Neural cell (in vitro differentiated cells): ENCODE measurements around the gene ARID3A.

Experiments
- EP300 ChIP-seq: fragments of 450-650 bp; conservative IDR thresholded peaks from 2 replicates; pipeline ENCODE4 v1.6.1; 2014; ENCODE audit warnings: antibody characterized with exemption, mild to moderate bottlenecking, moderate library complexity; ENCODE audit not compliant: poor library complexity, severe bottlenecking
- EZH2 ChIP-seq: fragments of 200-600, 300-800 bp; shearing (Covaris generic), sonication (generic); IDR thresholded peaks from 2 replicates; pipeline ENCODE4 v1.6.1; 2014; ENCODE audit warnings: antibody characterized with exemption, low read length, borderline replicate concordance, mild to moderate bottlenecking; ENCODE audit not compliant: insufficient read depth, poor library complexity, severe bottlenecking
- POLR2AphosphoS5 ChIP-seq: IDR thresholded peaks from 2 replicates; pipeline ENCODE4 v1.6.1; 2012
- TF ChIP-seq, protein P1 (sequence below): fragments of 450-650 bp; IDR thresholded peaks from 2 replicates; pipeline ENCODE4 v1.5.1; 2014; ENCODE audit warnings: antibody characterized with exemption, mild to moderate bottlenecking, moderate library complexity; ENCODE audit not compliant: poor library complexity, severe bottlenecking
- TF ChIP-seq, protein P2 (sequence below): IDR thresholded peaks from 2 replicates; pipeline ENCODE4 v1.6.1; 2012; ENCODE audit warnings: borderline replicate concordance

DNA sequence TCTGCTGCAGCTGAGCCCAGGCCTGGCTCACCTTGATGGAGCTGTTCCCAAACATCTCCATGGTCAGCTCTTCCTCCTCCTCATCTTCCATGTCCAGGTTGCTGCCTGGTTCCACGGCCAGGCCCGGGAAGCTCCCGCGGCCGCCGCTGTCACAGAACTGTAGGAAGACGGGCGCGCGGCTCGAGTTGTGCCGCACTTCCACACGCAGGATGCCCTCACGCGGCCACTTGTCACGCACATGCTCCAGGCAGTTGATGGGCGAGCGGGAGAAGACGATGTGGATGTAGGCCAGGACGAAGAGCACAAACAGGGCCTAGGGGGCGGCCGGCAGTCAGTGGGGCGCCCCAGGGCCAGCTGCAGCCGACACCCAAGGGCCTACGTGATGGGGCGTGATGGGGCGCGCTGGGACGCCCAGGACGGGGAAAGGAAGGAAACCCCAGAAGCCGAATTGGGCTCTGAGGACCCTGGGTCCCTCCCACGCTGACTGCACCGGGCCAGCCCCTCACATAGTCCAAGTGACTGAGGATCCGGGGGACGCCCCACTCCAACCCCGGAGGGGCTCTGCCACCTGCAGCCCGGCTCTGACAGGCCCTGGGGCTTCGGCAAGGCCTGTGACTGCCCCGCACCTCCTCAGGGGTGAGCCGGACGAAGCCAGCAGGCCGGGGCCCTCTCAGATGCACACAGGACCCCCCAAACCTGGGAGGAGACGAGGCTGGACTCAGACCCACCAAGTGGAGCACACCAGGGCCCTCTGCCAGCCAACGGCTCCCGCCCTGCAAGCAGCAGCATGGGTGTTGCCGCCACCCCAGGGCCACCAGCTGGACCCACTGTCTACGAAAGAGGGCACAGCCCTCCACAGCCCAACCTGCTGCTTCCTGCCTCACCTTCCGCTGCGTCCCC lies 88.6 kb downstream of the ARID3A start:
- TF ChIP-seq, protein P1, sequence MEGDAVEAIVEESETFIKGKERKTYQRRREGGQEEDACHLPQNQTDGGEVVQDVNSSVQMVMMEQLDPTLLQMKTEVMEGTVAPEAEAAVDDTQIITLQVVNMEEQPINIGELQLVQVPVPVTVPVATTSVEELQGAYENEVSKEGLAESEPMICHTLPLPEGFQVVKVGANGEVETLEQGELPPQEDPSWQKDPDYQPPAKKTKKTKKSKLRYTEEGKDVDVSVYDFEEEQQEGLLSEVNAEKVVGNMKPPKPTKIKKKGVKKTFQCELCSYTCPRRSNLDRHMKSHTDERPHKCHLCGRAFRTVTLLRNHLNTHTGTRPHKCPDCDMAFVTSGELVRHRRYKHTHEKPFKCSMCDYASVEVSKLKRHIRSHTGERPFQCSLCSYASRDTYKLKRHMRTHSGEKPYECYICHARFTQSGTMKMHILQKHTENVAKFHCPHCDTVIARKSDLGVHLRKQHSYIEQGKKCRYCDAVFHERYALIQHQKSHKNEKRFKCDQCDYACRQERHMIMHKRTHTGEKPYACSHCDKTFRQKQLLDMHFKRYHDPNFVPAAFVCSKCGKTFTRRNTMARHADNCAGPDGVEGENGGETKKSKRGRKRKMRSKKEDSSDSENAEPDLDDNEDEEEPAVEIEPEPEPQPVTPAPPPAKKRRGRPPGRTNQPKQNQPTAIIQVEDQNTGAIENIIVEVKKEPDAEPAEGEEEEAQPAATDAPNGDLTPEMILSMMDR, result no peak
- TF ChIP-seq, protein P2, sequence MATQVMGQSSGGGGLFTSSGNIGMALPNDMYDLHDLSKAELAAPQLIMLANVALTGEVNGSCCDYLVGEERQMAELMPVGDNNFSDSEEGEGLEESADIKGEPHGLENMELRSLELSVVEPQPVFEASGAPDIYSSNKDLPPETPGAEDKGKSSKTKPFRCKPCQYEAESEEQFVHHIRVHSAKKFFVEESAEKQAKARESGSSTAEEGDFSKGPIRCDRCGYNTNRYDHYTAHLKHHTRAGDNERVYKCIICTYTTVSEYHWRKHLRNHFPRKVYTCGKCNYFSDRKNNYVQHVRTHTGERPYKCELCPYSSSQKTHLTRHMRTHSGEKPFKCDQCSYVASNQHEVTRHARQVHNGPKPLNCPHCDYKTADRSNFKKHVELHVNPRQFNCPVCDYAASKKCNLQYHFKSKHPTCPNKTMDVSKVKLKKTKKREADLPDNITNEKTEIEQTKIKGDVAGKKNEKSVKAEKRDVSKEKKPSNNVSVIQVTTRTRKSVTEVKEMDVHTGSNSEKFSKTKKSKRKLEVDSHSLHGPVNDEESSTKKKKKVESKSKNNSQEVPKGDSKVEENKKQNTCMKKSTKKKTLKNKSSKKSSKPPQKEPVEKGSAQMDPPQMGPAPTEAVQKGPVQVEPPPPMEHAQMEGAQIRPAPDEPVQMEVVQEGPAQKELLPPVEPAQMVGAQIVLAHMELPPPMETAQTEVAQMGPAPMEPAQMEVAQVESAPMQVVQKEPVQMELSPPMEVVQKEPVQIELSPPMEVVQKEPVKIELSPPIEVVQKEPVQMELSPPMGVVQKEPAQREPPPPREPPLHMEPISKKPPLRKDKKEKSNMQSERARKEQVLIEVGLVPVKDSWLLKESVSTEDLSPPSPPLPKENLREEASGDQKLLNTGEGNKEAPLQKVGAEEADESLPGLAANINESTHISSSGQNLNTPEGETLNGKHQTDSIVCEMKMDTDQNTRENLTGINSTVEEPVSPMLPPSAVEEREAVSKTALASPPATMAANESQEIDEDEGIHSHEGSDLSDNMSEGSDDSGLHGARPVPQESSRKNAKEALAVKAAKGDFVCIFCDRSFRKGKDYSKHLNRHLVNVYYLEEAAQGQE, result no peak
- TF ChIP-seq EP300 (no peak), EZH2 (no peak), POLR2AphosphoS5 (no peak)
